H9 (cell line): Measurements from ENCODE around the gene SSR3. TPM values are rescaled to one million over a fixed set of nuclear protein-coding genes. Genes with fewer than 3 reads are reported as not detected.
A peak's percentile ranks its signal among the peaks of the same experiment; 100 is the strongest.

Experiments used
- DNase-seq: peaks from one replicate; pipeline ENCODE4 v3.0.0-alpha.2; 2017
- H2AFZ ChIP-seq: one replicate; pipeline ENCODE4 v1.6.1; 2013; ENCODE audit warnings: mild to moderate bottlenecking, low read length, control low read depth, moderate library complexity
- H2AK5ac ChIP-seq: 2 replicates; pipeline ENCODE4 v1.6.1; 2013; ENCODE audit warnings: low read length, control low read depth, mixed read lengths; ENCODE audit not compliant: insufficient read length
- H2BK120ac ChIP-seq: one replicate; pipeline ENCODE4 v1.6.1; 2013; ENCODE audit warnings: low read depth, mild to moderate bottlenecking, low read length, control low read depth, inconsistent platforms; ENCODE audit not compliant: poor library complexity, severe bottlenecking
- H2BK12ac ChIP-seq: 2 replicates; pipeline ENCODE4 v1.6.1; 2013; ENCODE audit warnings: low read length, control low read depth, mixed read lengths, low read depth; ENCODE audit not compliant: insufficient read length
- H2BK15ac ChIP-seq: 2 replicates; pipeline ENCODE4 v1.6.1; 2013; ENCODE audit warnings: low read depth, low read length, control low read depth
- H2BK20ac ChIP-seq: one replicate; pipeline ENCODE4 v1.6.1; 2013; ENCODE audit warnings: low read depth, mild to moderate bottlenecking, low read length, control low read depth, inconsistent platforms; ENCODE audit not compliant: poor library complexity, severe bottlenecking
- H2BK5ac ChIP-seq: 2 replicates; pipeline ENCODE4 v1.6.1; 2013; ENCODE audit warnings: low read length, control low read depth, mixed read lengths; ENCODE audit not compliant: insufficient read length
- H3K14ac ChIP-seq: 2 replicates; pipeline ENCODE4 v1.6.1; 2013; ENCODE audit warnings: low read length, control low read depth; ENCODE audit not compliant: insufficient read depth
- H3K18ac ChIP-seq: 2 replicates; pipeline ENCODE4 v1.6.1; 2013; ENCODE audit warnings: low read depth, mild to moderate bottlenecking, mixed read lengths, low read length, control low read depth; ENCODE audit not compliant: insufficient read length
- H3K23ac ChIP-seq: 2 replicates; pipeline ENCODE4 v1.6.1; 2013; ENCODE audit warnings: low read length, control low read depth, mixed read lengths, low read depth; ENCODE audit not compliant: insufficient read length
- H3K23me2 ChIP-seq: 2 replicates; pipeline ENCODE4 v1.6.1; 2013; ENCODE audit warnings: low read depth, mild to moderate bottlenecking, mixed read lengths, low read length, control low read depth; ENCODE audit not compliant: insufficient read length, poor library complexity, severe bottlenecking
- H3K27ac ChIP-seq: 2 replicates; pipeline ENCODE4 v1.5.1; 2013; ENCODE audit warnings: low read length, control low read depth, mixed read lengths, low read depth; ENCODE audit not compliant: insufficient read length
- H3K27me3 ChIP-seq: 2 replicates; pipeline ENCODE4 v1.6.1; 2013; ENCODE audit warnings: low read length, control low read depth, inconsistent platforms; ENCODE audit not compliant: insufficient read depth
- H3K4ac ChIP-seq: 2 replicates; pipeline ENCODE4 v1.6.1; 2013; ENCODE audit warnings: low read depth, mild to moderate bottlenecking, control low read depth, inconsistent platforms, low read length, moderate library complexity
- H3K4me1 ChIP-seq: 2 replicates; pipeline ENCODE4 v1.6.1; 2013; ENCODE audit warnings: low read length, control low read depth, inconsistent platforms; ENCODE audit not compliant: insufficient read depth
- H3K4me2 ChIP-seq: 2 replicates; pipeline ENCODE4 v1.6.1; 2013; ENCODE audit warnings: low read length, control low read depth, mixed read lengths; ENCODE audit not compliant: insufficient read length, insufficient read depth
- H3K56ac ChIP-seq: 2 replicates; pipeline ENCODE4 v1.6.1; 2013; ENCODE audit warnings: low read depth, mild to moderate bottlenecking, mixed read lengths, low read length, control low read depth; ENCODE audit not compliant: insufficient read length
- H3K79me1 ChIP-seq: 2 replicates; pipeline ENCODE4 v1.6.1; 2013; ENCODE audit warnings: low read depth, mild to moderate bottlenecking, moderate library complexity, low read length, control low read depth, inconsistent platforms; ENCODE audit not compliant: insufficient read depth, poor library complexity, severe bottlenecking
- H3K79me2 ChIP-seq: 2 replicates; pipeline ENCODE4 v1.6.1; 2013; ENCODE audit warnings: low read length, control low read depth, inconsistent platforms; ENCODE audit not compliant: insufficient read depth
- H3K9ac ChIP-seq: 2 replicates; pipeline ENCODE4 v1.6.1; 2013; ENCODE audit warnings: low read length, control low read depth, mixed read lengths; ENCODE audit not compliant: insufficient read length; ENCODE audit errors: extremely low read depth
- H3K9me3 ChIP-seq: one replicate; pipeline ENCODE4 v1.6.1; 2013; ENCODE audit warnings: low read depth, low read length, inconsistent platforms; ENCODE audit not compliant: control insufficient read depth
- H3T11ph ChIP-seq: one replicate; pipeline ENCODE4 v1.6.1; 2013; ENCODE audit warnings: mild to moderate bottlenecking, low read length, control low read depth, inconsistent platforms
- H4K20me1 ChIP-seq: one replicate; pipeline ENCODE4 v1.6.1; 2013; ENCODE audit not compliant: control insufficient read depth, insufficient read length, insufficient read depth
- H4K5ac ChIP-seq: 2 replicates; pipeline ENCODE4 v1.6.1; 2013; ENCODE audit warnings: low read depth, mild to moderate bottlenecking, mixed read lengths, low read length, control low read depth; ENCODE audit not compliant: insufficient read length
- H4K8ac ChIP-seq: replicated peaks from 2 replicates; pipeline ENCODE4 v1.6.1; 2013; ENCODE audit warnings: low read length, control low read depth, mixed read lengths, low read depth; ENCODE audit not compliant: insufficient read length
- H4K91ac ChIP-seq: 2 replicates; pipeline ENCODE4 v1.6.1; 2013; ENCODE audit warnings: low read depth, mild to moderate bottlenecking, moderate library complexity, mixed read lengths, low read length, control low read depth; ENCODE audit not compliant: insufficient read length
- H3K27ac Mint-ChIP-seq, 3 experiments: 2 replicates in 2 of 3; 3 replicates in 1 of 3; pipeline ENCODE4 v1.8.0; 2020 to 2021; ENCODE audit warnings: mixed read lengths in 3 of 3, mild to moderate bottlenecking in 1 of 3, moderate library complexity in 1 of 3
- H3K27me3 Mint-ChIP-seq: 2 replicates; pipeline ENCODE4 v1.8.0; 2021; ENCODE audit warnings: low read depth, mild to moderate bottlenecking, moderate library complexity, mixed read lengths
- H3K36me3 Mint-ChIP-seq, 3 experiments: 2 replicates in 2 of 3; 3 replicates in 1 of 3; pipeline ENCODE4 v1.8.0; 2020 to 2021; ENCODE audit warnings: low read depth in 3 of 3, mixed read lengths in 3 of 3; ENCODE audit not compliant: insufficient read depth in 1 of 3
- H3K4me1 Mint-ChIP-seq, 2 experiments: 2 replicates each; pipeline ENCODE4 v1.8.0; 2020; ENCODE audit warnings: mixed read lengths in 2 of 2
- H3K4me3 Mint-ChIP-seq, 2 experiments: 2 replicates in 1 of 2; 3 replicates in 1 of 2; pipeline ENCODE4 v1.8.0; 2020 to 2021; ENCODE audit warnings: mild to moderate bottlenecking in 2 of 2, mixed read lengths in 2 of 2, moderate library complexity in 1 of 2
- H3K9me3 Mint-ChIP-seq, 2 experiments: 2 replicates in 1 of 2; 3 replicates in 1 of 2; pipeline ENCODE4 v1.8.0; 2020; ENCODE audit warnings: mild to moderate bottlenecking in 2 of 2, mixed read lengths in 2 of 2, moderate library complexity in 1 of 2
- WGBS: extraction: QIAGEN DNeasy Blood & Tissue Kit; methylation state at CpG from one replicate; pipeline ENCODE4 v1.1.7; 2013; ENCODE audit warnings: missing lambda C conversion rate, low lambda C conversion rate, mixed read lengths; ENCODE audit not compliant: insufficient read length; ENCODE audit errors: extremely low coverage; 5-methylcytosine and 5-hydroxymethylcytosine counted together
- total RNA-seq: library from RNA; stranded (reverse); gene quantifications from 2 replicates; pipeline ENCODE4 v1.2.1, GENCODE V29; 2021
- TF ChIP-seq, protein P1 (sequence below): fragments of 200-600 bp; sonication (generic); conservative IDR thresholded peaks from 3 replicates; pipeline ENCODE4 v1.8.0; 2021; ENCODE audit warnings: antibody characterized with exemption, mild to moderate bottlenecking

SSR3 gene
- total RNA-seq, 1 experiment from 2014 or later: 177 TPM

DNA sequence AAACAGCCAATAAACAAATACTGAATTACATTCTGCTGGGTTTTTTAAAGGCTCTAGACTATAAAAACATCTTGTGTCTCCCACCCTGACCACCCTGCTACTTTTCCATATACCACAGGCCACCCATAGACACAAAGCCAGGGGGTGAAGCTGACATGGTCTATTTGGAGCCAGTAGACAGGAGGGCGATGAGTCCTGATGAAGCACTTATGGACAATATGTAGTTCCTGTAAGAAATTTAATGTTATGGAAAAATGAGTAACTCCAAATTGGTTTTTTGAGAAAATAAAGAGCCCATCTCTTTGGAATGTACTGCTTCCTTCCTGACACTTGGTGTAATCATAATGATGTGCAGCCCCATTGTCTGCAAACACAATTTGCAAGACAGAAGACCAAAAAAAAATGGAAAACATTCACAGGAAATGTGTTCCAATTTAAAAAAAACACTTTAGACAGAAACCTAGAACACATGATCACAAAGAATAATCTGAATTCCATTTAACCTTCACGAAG lies 11.8 kb downstream of the SSR3 start:
- no peak overlapping the region for H4K8ac ChIP-seq
- H2BK12ac ChIP-seq: no peak overlapping the region
- no peak overlapping the region for H3T11ph ChIP-seq
- no peaks in the 10 kb centered on the region for H4K20me1 ChIP-seq
- H3K4me1 ChIP-seq: no peaks in the 10 kb centered on the region
- H3K9ac ChIP-seq: no peak overlapping the region
- H3K9me3 Mint-ChIP-seq: no peaks in the 10 kb centered on the region
- TF ChIP-seq, protein P1, sequence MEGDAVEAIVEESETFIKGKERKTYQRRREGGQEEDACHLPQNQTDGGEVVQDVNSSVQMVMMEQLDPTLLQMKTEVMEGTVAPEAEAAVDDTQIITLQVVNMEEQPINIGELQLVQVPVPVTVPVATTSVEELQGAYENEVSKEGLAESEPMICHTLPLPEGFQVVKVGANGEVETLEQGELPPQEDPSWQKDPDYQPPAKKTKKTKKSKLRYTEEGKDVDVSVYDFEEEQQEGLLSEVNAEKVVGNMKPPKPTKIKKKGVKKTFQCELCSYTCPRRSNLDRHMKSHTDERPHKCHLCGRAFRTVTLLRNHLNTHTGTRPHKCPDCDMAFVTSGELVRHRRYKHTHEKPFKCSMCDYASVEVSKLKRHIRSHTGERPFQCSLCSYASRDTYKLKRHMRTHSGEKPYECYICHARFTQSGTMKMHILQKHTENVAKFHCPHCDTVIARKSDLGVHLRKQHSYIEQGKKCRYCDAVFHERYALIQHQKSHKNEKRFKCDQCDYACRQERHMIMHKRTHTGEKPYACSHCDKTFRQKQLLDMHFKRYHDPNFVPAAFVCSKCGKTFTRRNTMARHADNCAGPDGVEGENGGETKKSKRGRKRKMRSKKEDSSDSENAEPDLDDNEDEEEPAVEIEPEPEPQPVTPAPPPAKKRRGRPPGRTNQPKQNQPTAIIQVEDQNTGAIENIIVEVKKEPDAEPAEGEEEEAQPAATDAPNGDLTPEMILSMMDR: no peak
- WGBS: no CpG with 5 or more reads among the region's 2 CpGs
- H2AK5ac ChIP-seq: no peak overlapping the region
- no peak overlapping the region for H3K23ac ChIP-seq
- no peaks in the 10 kb centered on the region for H3K23me2 ChIP-seq
- H2BK120ac ChIP-seq: no peak overlapping the region
- H3K4me1 Mint-ChIP-seq: no peaks in the 10 kb centered on the region
- no peak overlapping the region for H3K27ac ChIP-seq
- no peak overlapping the region for H2BK20ac ChIP-seq
- H2BK15ac ChIP-seq: no peak overlapping the region
- H2AFZ ChIP-seq: no peak overlapping the region
- H3K4ac ChIP-seq: no peak overlapping the region
- H3K27me3 Mint-ChIP-seq: no peaks in the 10 kb centered on the region
- no peak overlapping the region for H3K4me2 ChIP-seq
- H3K56ac ChIP-seq: no peak overlapping the region
- H3K27ac Mint-ChIP-seq: peak overlapping the region in 1 of 3 experiments; percentile 32; a peak in 1 of 7 replicates
- H4K5ac ChIP-seq: no peak overlapping the region
- no peak overlapping the region for H3K4me3 Mint-ChIP-seq
- H3K9me3 ChIP-seq: no peaks in the 10 kb centered on the region
- H2BK5ac ChIP-seq: no peak overlapping the region
- H3K14ac ChIP-seq: no peak overlapping the region
- no peak for DNase-seq
- H3K79me2 ChIP-seq: peaks cover 2% of the 10 kb centered on the region; the same call in 1 of the 2 replicates
- no peak overlapping the region for H3K18ac ChIP-seq
- no peak overlapping the region for H4K91ac ChIP-seq
- peaks cover 30 to 76% (median 48%) of the 10 kb centered on the region in 3 experiments; a peak in 6 of 7 replicates for H3K36me3 Mint-ChIP-seq
- no peaks in the 10 kb centered on the region for H3K27me3 ChIP-seq
- peaks cover 4% of the 10 kb centered on the region for H3K79me1 ChIP-seq
